Fibroblast of villous mesenchyme (primary cell): ENCODE results near the gene FBXL15. TPM values are rescaled to one million over a fixed set of nuclear protein-coding genes. Genes with fewer than 3 reads are reported as not detected.

Experiments used
- DNase-seq: peaks from one replicate; pipeline ENCODE4 v3.0.0-alpha.2; 2010; ENCODE audit warnings: low read depth
- H3K4me3 ChIP-seq: 2 replicates; pipeline ENCODE4 v1.5.1; 2011; ENCODE audit warnings: low read depth, mild to moderate bottlenecking, low read length
- total RNA-seq: library from RNA; depleted of rRNA; stranded (reverse); fragments of >200 nt; gene quantifications from 2 replicates; pipeline ENCODE4 v1.2.3, GENCODE V29; 2012
- TF ChIP-seq, protein P1 (sequence below): IDR thresholded peaks from 2 replicates; pipeline ENCODE4 v1.5.1; 2012; ENCODE audit warnings: low read depth, mild to moderate bottlenecking, low read length; ENCODE audit not compliant: insufficient read depth

The FBXL15 gene
- total RNA-seq, 1 donor: 4.3 TPM

GRCh38 chr10:102429468-102429867, 8.8 kb downstream of the FBXL15 start:
- H3K4me3 ChIP-seq: no peak overlapping the region
- TF ChIP-seq, protein P1, sequence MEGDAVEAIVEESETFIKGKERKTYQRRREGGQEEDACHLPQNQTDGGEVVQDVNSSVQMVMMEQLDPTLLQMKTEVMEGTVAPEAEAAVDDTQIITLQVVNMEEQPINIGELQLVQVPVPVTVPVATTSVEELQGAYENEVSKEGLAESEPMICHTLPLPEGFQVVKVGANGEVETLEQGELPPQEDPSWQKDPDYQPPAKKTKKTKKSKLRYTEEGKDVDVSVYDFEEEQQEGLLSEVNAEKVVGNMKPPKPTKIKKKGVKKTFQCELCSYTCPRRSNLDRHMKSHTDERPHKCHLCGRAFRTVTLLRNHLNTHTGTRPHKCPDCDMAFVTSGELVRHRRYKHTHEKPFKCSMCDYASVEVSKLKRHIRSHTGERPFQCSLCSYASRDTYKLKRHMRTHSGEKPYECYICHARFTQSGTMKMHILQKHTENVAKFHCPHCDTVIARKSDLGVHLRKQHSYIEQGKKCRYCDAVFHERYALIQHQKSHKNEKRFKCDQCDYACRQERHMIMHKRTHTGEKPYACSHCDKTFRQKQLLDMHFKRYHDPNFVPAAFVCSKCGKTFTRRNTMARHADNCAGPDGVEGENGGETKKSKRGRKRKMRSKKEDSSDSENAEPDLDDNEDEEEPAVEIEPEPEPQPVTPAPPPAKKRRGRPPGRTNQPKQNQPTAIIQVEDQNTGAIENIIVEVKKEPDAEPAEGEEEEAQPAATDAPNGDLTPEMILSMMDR: no peak
- no peak for DNase-seq

- peak overlapping the region; percentile 94 for H3K4me3 ChIP-seq
- no peak for DNase-seq
- TF ChIP-seq, protein P1: peak; percentile 3
Measured at GRCh38 chr10:102431452-102432124, 11.0 kb downstream of the FBXL15 start.

DNA sequence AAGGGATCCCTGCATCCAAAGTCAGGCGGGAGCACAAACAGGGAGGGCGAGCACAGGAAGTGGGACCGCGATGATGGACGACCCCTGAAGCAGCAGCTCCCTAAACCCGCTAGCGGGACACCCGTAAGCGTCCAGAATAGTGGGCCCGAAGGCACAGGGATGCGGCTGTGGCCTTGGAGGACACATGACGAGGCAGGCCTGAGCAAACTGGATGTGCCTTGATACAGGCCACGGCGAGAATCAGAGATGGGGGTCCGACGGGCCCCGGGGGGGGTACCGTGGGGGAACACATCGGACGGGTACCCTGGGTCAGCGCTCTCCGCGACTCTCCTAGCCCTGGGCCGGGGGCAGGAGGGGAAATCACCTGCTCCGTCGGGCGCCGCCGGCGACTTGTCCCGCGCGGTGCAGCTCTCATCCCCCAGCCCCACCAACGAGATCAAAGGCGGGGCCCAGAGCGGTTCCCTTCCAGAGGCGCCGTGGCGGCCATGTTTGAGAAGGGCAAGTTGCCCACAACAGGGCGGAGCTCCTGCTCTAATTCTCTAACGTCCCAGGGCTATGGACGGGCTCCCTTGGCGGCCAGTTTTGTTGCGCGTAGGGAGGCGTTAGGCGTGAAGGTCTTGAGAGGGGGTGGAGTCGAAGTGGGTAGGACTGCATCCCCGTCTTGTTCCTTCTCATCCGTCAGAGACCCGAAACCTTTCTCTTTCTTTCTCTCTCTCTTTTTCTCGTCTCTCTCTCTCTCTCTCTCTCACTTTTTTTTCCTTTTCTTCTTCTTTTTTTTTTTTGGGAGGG, 11.7 kb downstream of the FBXL15 start, which contains the start of gene CUEDC2:
Gene CUEDC2, minus strand, starts transcription at position 413 of the 789 bp plus-strand sequence. CDS start 7,386 bp downstream, outside the sequence.
- TF ChIP-seq, protein P1: no peak
- peak; percentile 98 for DNase-seq
- peak within 1 kb of the TSS; percentile 94 for H3K4me3 ChIP-seq

- TF ChIP-seq, protein P1: no peak
- DNase-seq: no peak
- no peak overlapping the region for H3K4me3 ChIP-seq
Measured at GRCh38 chr10:102433619-102434046, 13.0 kb downstream of the FBXL15 start.

- peak; percentile 76 for DNase-seq
- no peak overlapping the region for H3K4me3 ChIP-seq
- TF ChIP-seq, protein P1: no peak
Measured at GRCh38 chr10:102434394-102435132, 13.9 kb downstream of the FBXL15 start.

DNA sequence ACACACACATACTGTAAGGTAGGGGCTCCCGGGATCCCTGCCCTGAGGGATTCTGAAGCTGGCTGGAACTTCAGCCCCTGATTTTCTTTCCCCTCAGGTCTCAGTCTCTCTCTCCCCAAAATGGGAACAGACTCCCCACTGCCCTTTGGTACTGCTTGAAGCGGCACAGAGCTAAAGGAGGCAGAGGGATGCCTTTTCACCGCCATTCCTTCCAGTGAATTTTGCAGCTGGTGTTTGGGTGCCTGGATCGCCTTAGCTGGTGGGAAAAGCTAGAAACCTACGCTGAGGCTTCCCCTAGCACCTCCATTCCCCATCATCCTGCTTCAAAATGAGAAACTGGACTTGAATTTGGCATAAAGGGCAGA, 14.5 kb downstream of the FBXL15 start:
- TF ChIP-seq, protein P1: no peak
- H3K4me3 ChIP-seq: no peak overlapping the region
- DNase-seq: no peak
